ENCODE measurements around the gene TMEM37.

The TMEM37 gene

GRCh38 chr2:119434664-119435063, 3.0 kb downstream of the TMEM37 start:
- no peak for DNase-seq (ENCODE audit: low spot score)

- DNase-seq (ENCODE audit: low spot score), result no peak
Measured at GRCh38 chr2:119435081-119435952, 3.7 kb downstream of the TMEM37 start.

GRCh38 chr2:119435953-119436297, 4.3 kb downstream of the TMEM37 start:
- no peak for DNase-seq (ENCODE audit: low spot score)

GRCh38 chr2:119436993-119437772, 5.5 kb downstream of the TMEM37 start:
- no peak for DNase-seq (ENCODE audit: low spot score)

- no peak for DNase-seq (ENCODE audit: low spot score)
Measured at GRCh38 chr2:119438128-119438656, 6.5 kb downstream of the TMEM37 start.

- no peak for DNase-seq (ENCODE audit: low spot score)
Measured at GRCh38 chr2:119438726-119439284, 7.2 kb downstream of the TMEM37 start.

GRCh38 chr2:119439574-119440500, 8.2 kb downstream of the TMEM37 start:
- no peak for DNase-seq (ENCODE audit: low spot score)

- DNase-seq (ENCODE audit: low spot score), result no peak
Measured at GRCh38 chr2:119440501-119440870, 8.8 kb downstream of the TMEM37 start.

GRCh38 chr2:119440873-119441272, 9.2 kb downstream of the TMEM37 start:
- DNase-seq (ENCODE audit: low spot score), result no peak

GRCh38 chr2:119441376-119442225, 9.9 kb downstream of the TMEM37 start:
- no peak for DNase-seq (ENCODE audit: low spot score)

GRCh38 chr2:119442226-119442619, 10.6 kb downstream of the TMEM37 start:
- DNase-seq (ENCODE audit: low spot score), result no peak

GRCh38 chr2:119442850-119443249, 11.2 kb downstream of the TMEM37 start:
- no peak for DNase-seq (ENCODE audit: low spot score)

GRCh38 chr2:119446037-119446436, 14.4 kb downstream of the TMEM37 start:
- DNase-seq (ENCODE audit: low spot score), result no peak

GRCh38 chr2:119448427-119449141, 16.9 kb downstream of the TMEM37 start:
- DNase-seq (ENCODE audit: low spot score), result no peak

GRCh38 chr2:119449521-119449920, 17.9 kb downstream of the TMEM37 start:
- DNase-seq (ENCODE audit: low spot score), result no peak

GRCh38 chr2:119451336-119452050, 19.8 kb downstream of the TMEM37 start:
- DNase-seq (ENCODE audit: low spot score), result no peak

- no peak for DNase-seq (ENCODE audit: low spot score)
Measured at GRCh38 chr2:119453972-119454593, 22.4 kb downstream of the TMEM37 start.

- DNase-seq (ENCODE audit: low spot score), result no peak
Measured at GRCh38 chr2:119455066-119455718, 23.5 kb downstream of the TMEM37 start.

Measured in CD4-positive, alpha-beta T cell treated with Interleukin-6 at 100 ng/mL for 8 hours (primary cell).